Stimulated activated CD8-positive, alpha-beta memory T cell treated with anti-CD3 and anti-CD28 coated beads, Interleukin-12 subunit alpha, Interleukin-12 subunit beta, amount 100 ng/mL, for 4 hours (primary cell): ENCODE measurements around the gene POMGNT1.

Source experiments
- DNase-seq: peaks from one replicate; pipeline ENCODE4 v3.0.0-alpha.2; 2020; ENCODE audit warnings: low read depth

POMGNT1 gene

GRCh38 chr1:46210561-46210960 is 12.3 kb upstream of the POMGNT1 start:
- DNase-seq = no peak

DNA sequence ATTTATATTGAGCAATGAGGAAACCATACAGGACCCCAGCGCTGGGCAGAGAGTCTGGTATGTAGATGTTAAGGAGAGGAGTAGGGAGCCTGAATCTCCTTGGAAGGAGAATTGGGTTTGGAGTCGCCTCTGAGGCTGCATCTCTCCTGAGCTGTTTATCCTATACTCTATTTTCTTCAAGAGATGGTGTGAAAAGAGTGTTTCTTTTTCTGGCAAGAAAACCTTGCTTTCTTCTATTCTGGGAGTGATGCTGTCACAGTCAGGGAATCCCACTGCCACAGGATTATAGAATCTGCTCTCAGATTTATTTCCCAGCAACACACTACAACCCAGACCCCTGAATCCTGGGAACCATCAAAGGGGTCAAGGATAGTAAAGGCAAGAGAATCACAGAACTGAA is 8.2 kb upstream of the POMGNT1 start:
- no peak for DNase-seq

DNA sequence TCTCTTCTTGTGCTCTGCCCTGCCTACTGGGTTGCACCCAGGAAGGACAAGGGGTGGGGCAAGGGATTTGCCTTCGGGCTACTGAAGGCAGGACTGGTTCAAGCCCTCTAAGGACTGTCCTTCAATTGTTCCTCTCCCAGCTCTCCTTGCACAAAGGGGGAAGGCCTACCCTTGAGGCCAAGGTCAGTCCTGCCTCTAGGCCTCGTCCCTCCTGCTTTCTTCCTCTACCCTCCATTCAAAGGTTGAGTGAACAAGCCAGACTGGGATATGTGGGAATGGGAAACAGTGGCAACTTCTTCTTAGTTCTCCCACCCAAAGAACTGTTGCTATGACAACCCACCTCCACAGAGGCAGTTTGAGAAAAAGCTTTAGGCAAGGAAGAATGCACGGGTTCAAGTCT is 7.6 kb upstream of the POMGNT1 start:
- DNase-seq = no peak

DNA sequence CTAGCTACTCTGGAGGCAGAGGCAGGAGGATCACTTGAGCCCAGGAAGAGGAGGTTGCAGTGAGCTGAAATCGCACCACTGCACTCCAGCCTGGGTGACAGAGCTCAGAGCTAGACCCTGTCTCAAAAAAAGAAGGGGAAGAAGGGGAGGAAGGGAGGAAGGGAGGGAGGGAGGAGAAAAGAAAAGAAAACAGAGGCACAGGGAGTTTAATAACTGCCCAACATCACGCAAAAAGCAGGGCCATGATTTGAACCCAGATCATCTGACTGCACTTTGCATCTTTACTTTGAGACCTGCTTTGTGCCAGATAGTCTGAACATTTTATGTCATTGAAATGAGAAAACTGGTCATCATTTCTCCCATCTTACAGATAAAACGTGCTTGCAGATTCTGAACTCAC is 6.9 kb upstream of the POMGNT1 start:
- DNase-seq = no peak

DNA sequence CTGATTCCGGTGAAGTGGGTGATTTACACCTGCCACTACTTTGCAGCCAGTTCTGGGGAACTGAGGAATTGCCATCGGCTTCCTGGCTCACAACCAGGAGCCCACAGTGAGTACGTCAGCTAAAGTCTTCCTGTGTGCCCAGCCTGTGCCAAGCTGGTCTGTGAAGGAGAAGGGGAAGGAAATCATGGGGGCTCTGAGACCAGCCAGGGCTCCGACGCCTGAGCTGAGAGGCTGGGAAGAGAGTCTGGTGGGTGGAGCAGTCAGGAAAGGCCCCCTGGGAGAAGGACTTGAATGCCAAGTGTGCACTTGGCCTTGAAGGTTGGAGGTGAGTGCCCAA is 6.1 kb upstream of the POMGNT1 start:
- no peak for DNase-seq

DNA sequence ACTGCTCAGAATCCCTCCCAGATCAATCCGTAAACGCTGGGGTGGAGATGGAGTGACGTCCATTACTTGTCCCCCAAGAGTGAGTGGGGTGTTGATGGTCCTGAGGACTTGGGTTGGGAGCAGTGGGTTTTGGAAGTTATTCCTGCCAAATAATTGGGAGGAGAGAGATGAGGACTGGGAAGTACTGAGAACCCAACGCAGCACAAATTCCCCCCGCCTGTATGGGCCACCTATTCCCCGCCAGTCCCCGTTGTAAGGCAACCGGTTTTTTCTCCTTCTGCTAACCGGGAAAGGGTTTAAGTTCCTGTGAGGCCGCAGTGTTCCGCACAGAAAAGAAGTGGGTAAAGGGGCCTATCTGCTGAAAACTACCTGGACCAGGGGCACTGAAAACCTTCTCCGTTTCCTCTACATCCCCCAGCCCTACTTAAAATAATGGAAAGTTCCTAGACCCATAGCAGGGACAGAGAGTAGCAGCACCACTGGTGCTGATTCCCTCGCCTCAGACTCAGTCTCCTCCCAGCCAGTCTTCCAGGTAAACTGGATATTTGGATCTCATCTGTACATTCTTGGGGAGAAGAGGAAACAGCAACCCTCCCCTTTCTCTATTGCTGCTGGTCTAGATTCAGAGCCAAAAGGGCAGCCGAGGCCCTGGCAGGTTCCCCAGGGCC is 5.6 kb upstream of the POMGNT1 start:
- DNase-seq = no peak

DNA sequence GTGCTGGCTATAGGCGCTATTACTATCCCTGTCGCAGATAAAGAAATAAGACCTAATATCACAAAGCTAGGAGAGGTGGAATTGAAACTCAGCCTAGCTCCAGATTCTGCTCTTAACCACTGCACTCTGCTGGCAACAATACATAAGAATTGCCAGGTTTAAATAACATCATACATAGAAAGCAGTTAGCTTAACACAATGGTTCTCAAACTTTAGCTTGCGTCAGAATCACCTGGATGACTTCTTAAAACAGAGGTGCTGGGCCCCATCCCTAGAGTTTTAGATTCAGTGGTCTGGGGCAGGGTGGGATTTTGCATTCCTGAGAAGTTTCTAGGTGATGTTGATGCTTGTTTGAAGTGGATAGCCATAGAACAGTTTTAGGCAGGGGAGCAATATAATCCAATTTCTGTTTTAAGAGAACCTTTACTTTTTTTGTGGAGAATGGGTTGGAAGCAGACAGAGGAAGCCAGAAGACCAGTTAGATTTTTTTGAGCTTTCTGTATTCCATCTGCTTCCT is 1.1 kb upstream of the POMGNT1 start:
- DNase-seq = no peak

- no peak for DNase-seq
Observed at GRCh38 chr1:46197560-46197963, 672 bp downstream of the POMGNT1 start.

DNA sequence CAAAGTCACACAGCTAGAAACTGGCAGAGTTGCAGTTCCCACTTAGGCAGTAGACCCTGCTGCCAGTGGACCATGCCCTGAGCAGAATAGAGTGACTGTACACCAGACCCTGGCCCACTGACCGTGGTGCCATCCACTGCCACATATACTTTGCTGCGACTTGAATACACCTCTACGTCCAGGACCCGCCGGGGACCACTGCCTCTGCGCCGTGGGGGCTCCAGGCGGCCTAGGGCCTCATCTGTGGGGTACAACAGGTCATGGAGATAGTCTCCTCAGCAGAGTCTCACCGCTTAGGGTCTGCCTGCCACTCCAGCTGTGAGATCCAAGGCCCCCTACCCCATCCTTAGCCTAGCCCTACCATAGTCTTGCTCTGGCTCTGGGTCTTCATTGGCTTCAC is 1.6 kb downstream of the POMGNT1 start:
- DNase-seq = no peak

DNA sequence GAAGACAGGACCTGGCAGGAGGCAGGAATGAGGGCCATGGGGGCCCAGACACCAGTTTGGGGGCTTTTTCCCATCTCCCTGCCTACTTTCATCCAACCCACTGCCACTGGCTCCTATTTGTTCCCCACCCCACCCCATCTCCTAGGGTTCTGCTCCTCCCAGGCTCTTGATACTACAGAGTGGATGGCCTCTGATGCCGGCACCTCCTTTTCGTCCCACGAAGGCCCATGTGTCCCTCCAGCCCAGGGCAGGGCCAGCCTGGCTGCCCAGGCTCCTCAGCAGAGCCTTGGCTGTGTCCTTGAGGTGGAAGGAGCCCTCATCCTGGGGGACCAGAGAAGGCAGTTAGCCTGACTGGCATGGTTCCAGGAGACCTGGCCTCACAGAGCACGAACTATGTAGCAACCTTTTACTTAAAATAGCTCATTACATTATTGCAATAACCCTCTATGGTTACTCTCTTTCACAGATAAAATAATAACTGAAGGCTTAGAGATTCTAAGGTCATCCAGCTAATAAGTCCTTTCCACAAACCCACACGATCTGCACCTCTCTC is 3.5 kb downstream of the POMGNT1 start:
- DNase-seq = no peak

DNA sequence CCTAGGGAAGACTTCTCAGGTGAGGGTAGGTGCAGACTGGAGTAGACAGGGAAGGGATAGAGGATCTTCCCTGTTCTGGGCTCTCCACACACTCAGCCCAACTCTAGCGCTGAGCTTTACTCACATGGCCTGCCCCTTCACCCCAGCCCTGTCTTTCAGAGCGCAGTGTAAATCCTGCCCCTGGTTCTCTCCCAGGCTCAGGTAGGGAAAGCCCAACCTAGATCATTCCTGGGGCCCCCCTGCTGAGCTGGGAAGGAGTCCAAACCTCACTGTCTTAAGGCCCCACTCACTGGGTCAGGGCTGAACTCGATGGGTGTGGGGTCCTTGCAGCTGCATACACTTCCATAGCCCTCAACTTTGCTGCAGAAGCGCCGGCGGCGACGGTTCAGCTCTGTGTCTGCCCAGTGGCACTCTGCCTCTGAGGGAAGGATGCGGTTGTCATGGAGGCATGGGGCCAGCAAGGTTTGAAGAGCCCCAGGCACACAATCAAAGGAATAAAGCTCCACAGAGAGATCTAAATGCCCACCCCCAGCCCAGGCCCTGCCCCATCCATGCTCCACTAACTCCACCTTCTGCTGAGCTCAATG is 4.2 kb downstream of the POMGNT1 start:
- no peak for DNase-seq

DNA sequence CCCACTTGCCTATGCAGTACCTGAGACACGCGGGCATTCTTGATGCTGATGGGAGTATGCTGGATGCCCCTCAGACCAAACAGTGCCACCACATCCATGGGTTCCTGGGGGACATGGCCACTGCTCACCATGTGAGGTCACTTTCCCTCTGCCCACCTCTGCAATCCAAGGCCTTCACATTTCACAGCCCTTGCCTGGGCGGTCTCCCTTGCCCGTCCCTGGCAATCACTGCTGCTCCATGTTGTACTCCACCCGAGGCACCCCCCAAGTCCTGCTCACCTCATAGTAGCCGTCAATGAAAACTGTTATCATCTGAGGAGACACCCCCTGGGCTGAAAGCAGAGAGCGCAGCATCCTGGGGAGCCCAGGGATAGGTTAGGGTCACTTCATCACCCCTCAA is 4.9 kb downstream of the POMGNT1 start:
- DNase-seq = no peak

- DNase-seq = no peak
Observed at GRCh38 chr1:46192171-46192570, 6.1 kb downstream of the POMGNT1 start.

GRCh38 chr1:46191033-46191701 is 7.1 kb downstream of the POMGNT1 start:
- no peak for DNase-seq

- no peak for DNase-seq
Observed at GRCh38 chr1:46190539-46190938, 7.7 kb downstream of the POMGNT1 start.

DNA sequence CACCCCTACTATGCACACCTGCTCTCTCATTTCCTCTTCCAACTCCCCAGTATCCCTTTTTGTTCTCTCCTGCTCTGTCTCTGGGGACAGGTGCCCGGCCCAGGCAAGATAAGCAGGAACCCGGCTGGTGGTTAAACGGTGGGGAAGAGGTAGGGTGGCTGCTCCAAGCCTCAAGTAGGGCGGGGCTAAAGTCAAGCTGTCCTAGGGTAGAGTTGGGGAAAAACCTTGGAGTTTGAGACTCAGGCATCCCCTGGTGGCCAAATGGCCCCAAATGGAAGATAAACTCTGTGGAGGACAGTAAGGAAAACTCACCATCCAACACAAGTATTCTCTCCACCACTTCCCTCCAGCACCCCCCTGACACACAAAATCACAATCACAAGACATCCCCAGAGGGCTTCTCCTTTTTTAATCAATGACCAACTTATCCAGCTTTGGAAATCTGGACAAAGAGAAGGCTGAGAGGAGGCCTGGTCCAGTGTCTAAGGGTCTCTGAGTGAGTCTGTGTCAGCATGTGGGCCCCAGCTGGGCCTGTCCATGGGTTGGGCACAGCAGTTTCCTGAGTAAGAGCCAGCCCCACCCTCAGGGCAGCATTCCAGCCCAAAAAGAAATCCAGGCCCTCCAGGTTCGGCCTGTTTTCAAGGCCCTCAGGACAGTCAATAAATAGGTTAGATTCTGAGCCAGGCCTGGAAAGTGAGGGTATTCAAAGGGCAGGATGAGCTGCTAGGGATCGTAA is 9.8 kb downstream of the POMGNT1 start:
- DNase-seq = no peak

- DNase-seq = no peak
Observed at GRCh38 chr1:46187106-46187869, 10.9 kb downstream of the POMGNT1 start.

DNA sequence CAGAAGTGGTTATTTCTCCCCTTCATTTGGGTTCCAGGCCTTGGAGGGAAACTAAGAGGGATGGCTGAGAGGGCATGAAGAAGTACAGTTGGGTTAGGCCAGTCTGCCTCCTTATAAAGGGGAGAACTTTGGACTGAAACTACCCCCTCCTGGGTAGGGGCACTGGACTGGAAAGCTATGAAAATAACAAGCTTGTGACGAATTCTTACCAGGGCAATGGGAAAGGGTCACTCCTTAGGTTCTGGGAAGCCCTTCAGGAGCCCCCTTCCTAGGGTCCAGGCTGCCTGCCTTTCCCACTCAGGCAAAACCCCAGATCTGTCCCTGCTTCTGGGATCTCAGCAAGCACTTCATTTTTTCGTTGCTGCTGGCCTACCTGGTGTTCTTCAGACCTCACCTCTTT is 12.2 kb downstream of the POMGNT1 start:
- no peak for DNase-seq

DNA sequence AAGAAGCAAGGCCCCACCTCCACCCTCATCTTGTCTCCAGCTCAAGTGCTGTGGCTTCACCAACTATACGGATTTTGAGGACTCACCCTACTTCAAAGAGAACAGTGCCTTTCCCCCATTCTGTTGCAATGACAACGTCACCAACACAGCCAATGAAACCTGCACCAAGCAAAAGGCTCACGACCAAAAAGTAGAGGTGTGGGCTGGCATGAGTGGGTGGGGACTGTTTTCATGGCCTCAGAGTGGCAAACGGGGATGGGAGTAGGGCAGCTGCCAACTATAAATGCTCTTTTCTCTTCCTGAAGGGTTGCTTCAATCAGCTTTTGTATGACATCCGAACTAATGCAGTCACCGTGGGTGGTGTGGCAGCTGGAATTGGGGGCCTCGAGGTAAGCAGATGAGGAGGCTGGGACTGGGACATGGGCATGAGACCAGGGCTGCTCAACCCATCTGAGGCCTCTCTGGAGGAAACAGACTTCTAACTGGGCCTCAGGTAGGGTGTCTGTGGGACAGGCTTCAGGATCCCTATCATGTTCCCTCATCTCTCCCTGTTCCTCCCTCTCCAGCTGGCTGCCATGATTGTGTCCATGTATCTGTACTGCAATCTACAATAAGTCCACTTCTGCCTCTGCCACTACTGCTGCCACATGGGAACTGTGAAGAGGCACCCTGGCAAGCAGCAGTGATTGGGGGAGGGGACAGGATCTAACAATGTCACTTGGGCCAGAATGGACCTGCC is 13.1 kb downstream of the POMGNT1 start:
- DNase-seq = peak; percentile 19

- no peak for DNase-seq
Observed at GRCh38 chr1:46183926-46184557, 14.2 kb downstream of the POMGNT1 start.
